Measurements from ENCODE around the gene PTH2.

The PTH2 gene

DNA sequence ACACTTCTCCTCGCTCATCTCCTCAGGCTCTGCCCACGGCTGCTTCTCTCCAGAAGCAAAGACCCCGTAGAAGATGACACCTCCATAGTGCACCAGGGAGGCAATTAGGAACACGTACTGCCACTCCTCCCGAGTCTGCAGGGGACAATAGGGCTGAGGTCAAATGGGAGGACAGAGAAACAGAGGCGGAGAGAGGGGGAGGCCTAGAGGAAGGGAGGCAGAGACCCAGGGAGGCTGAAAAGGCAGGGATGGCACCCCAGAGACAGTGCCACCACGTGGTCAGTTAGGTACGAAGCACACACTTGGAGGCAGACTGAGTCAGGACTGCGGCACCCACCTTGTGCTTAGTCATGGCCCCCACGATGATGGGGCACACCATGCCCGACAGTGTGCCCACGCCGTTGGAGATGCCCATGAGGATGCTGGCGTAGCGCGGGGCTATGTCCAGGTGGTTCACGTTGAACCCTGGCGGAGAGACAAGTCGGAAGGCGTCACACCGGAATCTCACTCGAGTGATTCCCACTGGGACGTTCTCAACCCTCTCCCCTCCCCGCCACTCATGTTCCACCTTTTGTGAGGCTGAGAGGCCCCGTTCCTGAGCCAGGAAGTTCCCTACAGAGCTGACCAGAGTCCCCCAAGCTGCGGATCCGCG is 7.6 kb upstream of the PTH2 start:
- no peak for DNase-seq (ENCODE audit: low read depth)

DNA sequence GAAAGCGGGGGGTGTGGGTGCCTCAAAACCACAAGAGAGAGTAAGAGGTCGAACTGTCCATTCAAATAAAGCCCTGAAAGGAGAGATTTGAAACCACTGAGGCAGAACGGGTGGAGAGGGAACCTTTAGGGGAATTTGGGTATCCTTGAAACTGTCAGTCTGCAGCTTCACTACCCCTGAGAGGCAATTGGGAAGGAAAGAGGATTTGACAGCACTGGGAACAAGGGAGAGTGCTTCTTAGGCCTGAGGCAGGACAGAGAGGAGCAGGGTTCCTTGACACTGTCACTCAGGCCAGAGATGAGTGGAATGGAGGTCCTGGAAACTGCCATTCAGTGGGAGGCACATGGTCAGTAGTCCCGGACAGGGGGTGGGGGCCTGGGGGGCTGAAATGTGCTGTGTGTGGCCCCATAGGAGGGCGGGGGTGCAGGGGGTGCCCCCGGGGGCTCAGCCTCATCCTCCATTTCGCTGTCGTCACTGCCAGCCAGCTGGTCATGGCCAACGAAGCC is 7.0 kb upstream of the PTH2 start:
- DNase-seq (ENCODE audit: low read depth): no peak

DNA sequence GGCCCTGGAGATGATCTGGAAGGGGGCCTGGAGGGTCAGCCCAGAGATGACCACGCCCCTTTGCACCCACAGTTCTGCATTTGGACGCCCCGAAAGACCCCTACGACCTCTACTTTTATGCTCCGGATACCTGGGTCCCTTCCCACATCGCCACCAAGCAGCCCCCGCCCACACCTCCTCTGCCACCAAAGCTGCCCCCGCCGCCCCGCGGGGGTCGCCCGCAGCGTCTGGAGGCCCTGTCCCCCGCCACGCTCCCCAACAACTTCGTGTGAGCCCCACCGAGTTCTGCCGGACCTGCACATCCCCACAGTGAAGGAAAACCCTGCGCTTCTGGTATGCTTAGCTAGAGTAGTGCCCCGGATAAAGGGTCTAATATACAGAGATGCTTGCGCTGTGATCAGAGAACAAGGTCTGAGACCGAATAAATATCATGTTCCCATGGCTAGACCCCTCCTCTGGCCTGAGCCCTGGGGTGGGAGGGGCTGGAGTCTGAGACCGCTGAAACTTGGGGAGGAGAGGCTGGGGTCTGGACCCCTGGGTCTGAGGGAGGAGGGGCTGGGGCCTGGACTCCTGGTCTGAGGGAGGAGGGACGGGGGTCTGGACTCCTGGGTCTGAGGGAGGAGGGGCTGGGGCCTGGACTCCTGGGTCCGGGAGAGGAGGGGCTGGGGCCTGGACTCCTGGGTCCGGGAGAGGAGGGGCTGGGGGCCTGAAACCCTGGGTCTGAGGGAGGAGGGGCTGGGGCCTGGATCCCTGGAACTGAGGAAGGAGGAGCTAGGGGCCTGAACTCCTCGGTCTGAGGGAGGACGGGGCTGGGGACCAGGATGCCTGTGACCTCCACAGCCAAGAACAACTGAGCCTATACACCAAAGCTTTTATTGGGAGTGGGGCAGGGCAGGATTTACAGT is 5.6 kb upstream of the PTH2 start:
- DNase-seq (ENCODE audit: low read depth): no peak

DNA sequence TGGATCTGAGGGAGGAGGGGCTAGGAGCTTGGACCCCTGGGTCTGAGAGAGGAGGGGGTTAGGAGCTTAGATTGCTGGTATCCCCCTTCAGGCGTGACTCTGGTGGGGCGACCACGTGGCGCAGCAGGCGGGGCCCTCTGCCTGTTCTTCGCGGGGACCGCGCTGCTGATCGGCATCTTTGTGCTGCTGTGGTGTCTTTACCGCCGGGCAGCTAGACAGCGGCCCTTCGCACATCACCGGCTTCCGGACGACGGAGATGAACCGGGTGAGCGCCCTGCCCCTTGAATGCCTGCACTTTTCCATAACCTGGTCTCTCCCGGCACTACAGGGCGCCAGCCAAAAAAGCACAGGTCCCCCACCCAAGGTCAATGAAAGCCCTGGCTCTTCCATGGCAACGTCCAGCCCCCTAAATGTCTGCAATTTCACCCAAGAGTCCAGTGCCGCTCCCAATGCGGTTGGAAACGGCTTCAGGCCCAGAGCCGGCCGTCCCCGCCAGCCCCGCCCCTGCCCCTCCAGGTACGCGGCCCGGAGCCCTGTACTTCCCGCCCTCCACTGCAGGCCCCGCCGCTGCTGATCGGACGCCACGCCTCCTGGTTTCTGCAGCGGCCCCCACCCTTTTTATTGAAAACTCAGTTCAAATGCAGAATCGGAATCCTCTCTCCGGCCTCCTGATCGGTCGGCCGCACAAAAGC is 4.8 kb upstream of the PTH2 start:
- DNase-seq (ENCODE audit: low read depth): no peak

DNA sequence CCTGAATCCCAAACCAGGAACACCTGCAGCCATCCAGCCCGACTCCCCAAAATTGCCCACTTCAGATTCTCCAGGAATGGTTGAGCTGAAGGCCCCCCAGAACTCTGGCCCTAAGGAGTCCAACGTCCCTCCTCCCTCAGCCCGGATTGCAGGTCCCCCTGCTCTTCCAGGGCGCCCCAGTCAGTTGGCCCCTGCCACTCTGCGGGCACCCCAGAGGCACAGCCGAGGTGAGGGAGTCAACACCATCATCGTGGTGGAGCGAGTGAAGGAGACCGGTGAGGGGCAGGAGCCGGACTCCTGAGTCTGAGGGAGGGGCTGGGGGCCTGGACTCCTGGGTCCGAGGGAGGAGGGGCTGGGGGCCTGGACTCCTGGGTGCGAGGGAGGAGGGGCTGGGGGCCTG is 4.1 kb upstream of the PTH2 start:
- DNase-seq (ENCODE audit: low read depth): no peak

DNA sequence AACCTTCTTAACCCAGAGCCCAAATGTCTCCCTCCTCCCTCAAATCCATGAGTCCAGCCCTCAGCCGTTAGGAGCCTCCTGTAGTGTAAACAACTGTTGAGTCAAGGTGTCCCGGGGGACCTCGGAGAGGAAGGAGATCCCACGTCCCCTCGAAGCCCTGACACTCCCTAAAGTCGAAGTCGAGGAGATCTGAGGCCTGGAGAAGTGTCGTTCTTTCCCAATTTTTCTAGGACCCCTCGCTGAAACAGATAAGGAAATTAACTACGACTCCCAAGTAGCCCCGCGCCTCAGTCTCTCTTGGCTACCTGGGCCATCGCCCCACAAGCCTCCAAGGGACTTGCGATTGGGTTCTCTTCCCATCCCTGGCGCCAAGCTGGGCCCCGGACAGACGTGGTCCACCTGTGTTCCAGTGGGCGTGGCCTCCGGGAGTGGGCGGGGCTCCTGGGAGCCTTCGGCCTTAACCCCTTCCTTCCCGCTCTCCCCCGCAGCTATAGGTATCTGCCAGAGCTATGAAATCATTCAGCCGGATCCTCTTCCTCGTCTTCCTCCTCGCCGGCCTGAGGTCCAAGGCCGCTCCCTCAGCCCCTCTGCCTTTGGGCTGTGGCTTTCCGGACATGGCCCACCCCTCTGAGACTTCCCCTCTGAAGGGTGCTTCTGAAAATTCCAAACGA is 2.8 kb upstream of the PTH2 start:
- no peak for DNase-seq (ENCODE audit: low read depth)

DNA sequence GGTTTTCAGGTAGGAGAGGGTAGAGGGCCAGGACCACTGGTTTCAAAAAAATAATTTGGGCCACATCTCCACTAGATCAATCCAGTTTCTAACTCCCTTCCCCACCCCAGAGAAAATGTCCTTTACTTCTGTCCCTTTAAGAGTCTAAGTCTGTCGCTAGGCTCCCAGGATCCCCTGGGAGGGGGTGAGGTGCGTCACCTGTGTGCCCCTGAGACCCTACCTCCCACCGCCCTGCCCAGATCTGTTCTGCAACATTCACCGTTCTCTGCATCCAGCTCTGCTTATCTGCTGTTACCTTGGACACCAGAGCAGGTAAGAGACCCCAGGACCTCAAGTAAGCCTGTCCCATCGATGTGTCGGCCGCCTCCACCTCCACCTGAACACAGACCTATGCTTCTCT is 1.9 kb upstream of the PTH2 start, which contains the start of gene GFY:
GFY (plus strand) TSS at position 211 of the 400 bp plus-strand sequence. CDS start 1,043 bp downstream, outside the sequence.
- DNase-seq (ENCODE audit: low read depth): no peak

DNA sequence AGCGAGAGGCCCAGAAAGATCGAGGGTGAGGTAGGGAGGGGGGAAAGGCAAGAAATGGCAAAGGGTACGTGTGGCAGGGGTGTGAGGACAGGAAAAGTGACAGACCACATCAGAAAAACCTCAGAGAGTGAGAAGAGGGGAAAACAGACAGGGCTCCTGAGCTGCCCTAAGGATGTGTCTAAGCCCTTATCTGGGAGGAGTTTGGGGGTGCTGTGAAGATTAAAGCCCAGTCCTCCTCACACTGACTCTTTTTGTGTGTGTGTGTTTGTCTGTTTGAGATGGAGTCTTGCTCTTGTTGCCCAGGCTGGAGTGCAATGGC is 703 bp upstream of the PTH2 start:
- DNase-seq (ENCODE audit: low read depth): no peak

DNA sequence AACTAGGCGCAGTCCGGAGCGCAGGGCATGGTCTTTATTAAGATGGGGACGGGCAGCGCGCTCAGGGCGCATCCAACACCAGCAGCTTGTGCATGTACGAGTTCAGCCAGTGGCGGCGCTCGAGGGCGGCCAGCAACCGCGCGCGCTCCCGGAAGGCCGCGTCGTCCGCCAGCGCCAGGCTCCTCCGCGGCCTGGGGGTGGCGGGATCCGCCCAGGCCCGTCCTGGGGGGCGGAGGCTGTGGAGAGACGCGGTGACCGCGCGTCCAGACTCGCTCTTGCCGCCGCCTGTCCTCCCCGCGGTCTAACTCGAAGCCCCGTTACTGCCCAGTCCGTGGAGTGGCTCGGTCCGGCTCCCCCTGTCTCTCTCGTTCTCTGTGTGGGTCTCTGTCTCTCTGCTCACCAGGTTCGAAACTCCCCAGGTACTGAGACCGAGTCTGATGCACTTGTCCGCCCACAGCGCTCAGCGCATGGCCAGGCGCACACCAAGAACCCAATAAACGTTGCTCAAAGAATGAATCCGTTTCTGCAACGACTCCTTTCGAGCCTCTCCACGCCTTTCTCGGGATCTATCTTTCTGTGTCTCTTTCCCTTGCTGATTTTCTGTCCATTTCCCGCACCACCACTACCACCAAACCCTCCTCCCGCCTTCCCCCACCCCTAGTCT is 702 bp downstream of the PTH2 start:
- DNase-seq (ENCODE audit: low read depth): no peak

DNA sequence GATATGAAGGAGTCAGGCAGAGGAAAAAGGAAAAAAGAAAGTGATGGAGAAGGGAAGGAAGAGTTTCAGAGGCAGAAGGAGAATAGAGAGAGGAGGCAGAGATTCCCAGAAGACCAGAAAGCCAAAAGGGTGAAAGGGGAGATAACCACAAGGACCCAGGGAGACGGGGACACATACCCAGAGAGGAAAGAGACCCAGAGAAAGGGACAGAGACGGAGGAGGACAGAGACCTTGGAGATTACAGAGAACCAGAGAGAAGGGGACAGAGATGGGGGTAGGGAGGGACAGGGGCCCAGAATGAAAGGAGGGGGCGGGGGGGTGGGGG is 1.4 kb downstream of the PTH2 start:
- no peak for DNase-seq (ENCODE audit: low read depth)

DNA sequence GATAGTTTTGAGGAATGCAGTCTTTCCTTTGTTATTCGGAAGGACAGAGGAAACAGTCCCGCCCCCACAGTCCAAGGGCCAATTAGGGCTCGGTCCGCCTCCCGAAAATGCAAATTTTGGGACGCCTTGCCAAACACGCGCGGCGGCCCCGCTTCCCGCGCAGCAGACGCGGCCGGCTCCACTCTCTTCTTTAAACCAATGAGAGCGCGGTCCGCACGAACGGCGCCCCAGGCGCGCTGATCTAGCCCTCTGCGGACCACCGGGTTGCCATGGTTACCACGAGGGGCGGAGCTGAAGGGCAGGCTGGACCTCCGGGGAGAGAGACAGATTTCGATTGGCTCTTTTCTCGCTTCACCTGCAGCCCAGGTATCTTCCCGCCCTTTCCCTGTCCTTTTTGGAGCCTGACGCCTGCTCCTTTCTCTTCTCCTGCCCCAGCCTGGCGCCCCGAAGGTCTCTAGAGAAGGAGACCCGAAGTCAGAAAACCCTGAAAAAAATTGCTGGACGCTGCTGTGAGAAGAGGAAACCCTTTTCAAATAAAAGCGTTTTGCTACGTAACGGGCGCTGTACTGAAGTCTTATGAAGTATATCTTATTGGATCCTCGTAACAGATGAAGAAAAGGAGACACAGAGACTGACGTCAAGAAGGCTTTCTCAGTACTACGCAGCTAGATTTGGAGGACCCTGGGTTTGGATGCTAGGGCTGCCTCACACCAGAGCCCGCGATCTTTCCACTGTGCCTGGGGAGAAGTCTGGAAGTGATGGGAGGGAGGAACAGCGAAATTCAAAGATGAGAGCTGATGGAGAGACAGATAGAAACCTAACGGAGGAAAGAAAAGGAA is 2.0 kb downstream of the PTH2 start:
- no peak for DNase-seq (ENCODE audit: low read depth)

DNA sequence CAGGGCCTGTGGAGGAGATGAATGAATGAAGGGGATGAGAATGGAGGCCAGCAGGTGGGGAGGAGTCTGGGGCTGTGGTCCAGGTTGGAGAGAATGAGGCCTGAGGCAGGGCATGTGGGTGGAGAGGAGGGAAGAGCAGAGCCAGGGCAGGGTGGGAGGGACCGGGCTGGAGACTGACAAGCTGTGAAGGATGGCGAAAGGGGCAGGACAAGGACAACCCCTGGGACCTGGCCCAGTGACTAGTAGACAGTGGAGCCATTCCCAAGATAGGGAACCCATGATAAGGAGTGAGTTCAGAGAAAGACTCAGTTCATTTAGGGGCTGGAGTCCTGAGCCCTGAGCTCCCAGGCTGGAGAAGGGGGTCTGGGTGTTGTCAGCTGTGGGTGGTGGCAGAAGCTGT is 3.0 kb downstream of the PTH2 start:
- DNase-seq (ENCODE audit: low read depth): no peak

DNA sequence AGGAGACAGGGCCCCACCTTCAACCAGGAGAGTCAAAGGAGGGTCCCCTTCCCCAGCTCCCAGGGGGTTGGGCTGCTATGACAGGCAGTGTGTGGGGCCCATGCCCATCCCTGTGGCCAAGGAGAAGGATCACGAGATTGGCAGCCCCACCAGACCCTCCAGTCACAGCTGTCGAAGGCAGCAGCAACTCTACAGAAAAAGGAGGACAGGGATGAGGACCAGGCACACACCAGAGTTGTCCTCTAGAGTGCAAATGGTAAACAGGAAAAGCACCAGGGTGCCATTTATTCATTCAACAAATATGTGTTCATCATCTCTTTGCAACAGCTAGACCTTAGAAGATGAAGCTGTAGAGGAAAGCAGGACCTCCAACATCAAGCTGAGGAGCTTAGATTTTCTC is 4.1 kb downstream of the PTH2 start:
- DNase-seq (ENCODE audit: low read depth): no peak

DNA sequence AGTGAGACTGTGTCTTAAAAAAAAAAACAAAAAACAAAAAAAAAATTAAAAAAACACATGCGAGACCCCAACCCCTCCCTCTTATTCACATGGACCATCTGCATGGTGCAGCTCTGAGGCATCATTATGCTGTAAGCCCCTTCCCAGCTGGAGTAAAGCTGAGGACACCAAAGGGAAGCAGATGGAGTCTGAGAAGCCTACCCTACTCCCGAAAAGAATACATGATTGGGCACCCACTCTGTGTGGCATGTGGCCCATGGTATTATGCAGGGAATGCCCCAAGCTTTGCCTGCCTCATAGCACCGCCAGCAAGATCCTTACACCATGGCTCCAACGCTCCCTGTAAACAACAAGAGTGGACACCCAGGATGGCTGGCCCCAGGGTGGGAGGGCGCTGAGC is 4.7 kb downstream of the PTH2 start:
- DNase-seq (ENCODE audit: low read depth): no peak

DNA sequence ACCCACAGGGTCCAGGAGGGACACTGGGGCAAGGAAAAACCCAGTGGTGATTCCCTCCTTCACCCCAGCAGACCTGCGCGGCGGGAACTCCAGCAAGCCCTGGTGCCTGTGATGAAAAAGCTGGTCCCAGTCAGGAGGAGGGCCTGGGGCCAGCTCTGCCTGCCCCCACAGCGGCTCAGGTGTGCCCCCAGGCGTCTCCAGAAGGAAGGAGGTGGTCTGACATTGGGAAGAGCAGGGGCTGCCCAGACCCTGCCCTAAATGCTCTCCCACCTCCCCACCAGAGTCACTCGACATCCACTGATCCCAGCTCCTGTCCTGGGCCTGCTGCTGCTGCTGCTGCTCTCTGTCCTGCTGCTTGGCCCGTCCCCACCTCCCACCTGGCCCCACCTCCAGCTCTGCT is 6.2 kb downstream of the PTH2 start:
- no peak for DNase-seq (ENCODE audit: low read depth)

DNA sequence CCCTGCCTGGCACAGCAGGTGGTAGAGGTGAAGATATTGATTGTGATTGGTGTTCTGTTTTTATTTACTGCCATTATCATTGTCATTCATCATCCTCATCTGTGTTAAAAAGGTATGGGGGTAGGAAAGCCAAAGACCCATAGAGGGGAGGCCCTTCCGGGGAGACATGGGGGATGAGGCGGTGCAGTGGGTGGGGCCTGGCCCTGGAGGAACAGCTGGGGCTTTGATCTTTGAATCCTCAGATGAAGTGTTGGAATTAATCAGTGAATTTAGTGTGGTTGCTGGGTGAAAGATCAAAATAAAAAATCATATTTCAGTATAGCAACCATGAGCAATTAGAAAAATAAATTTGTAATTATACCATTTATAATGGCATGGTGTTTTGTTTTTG is 7.4 kb downstream of the PTH2 start:
- no peak for DNase-seq (ENCODE audit: low read depth)

DNA sequence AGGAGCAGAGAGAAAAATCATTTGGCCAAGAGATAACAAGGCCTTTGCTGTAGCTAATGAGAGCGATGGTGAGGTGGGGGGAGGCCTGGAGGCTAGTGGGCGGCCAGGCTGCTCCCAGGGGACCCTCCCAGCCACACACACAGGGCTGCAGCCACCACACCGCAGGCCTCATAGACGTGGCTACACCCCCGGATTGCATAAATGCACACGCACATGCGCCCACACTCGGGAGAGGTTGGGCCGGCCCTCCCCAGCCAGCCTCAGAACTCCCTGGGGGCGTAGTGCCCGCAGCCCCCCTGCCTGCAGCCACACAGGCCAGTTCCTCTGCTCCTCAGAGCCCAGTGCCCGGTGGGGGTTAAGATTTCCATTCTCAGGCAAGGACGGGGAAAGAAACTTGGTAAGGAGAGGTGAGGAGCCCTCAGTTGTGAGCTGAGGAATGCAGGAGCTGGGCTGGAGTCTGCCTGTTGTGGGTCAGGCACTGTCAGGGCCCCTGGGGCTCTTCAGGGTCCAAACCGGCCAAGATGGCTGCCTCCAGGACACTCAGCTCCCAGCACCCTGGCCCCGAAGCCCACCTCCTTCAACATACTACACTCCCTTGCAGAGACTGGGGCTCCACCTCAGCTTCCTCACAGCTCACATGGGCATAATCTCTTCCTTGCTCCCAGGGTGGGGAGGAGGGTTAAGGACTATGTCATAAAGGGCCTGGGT is 8.0 kb downstream of the PTH2 start:
- no peak for DNase-seq (ENCODE audit: low read depth)

DNA sequence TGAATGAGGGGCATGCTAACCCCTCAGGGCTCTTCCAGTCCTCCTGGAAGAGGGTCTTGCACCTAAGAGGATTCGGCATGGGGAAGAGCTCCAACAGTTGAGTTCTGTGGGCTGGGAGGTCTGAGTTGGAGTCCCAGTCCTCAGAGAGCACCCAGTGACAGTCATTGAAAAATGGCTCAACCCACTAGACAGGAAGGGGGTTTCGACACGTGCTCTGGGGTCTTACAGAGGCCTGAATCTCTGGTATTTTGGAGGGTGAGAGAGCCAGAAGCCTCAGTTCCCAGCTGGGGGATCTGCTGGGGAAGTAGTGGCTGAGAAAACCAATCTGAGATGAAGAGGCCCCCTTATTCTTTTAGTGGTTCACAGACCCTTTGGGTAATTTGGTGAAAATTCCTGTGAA is 9.0 kb downstream of the PTH2 start:
- DNase-seq (ENCODE audit: low read depth): no peak

DNA sequence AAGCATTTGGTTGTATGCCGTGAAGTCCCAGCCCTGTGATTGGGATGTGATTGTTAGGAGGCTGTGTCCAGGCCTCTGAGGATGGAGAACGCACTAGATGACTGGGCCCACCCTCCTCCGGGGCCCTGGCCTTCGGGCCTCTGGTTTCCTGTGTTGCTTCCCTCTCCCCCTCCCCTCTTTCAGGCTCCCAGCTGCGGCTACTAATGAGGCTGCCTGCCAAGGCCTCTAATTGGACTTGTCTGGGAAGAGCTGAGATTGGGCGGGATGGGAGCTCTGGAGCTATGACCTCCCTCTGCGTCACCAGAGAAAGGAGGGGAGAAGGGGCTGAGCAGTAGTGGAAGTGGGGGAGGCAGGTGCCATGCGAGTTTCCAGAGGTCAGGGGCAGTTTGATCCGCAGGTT is 9.9 kb downstream of the PTH2 start:
- DNase-seq (ENCODE audit: low read depth): no peak

DNA sequence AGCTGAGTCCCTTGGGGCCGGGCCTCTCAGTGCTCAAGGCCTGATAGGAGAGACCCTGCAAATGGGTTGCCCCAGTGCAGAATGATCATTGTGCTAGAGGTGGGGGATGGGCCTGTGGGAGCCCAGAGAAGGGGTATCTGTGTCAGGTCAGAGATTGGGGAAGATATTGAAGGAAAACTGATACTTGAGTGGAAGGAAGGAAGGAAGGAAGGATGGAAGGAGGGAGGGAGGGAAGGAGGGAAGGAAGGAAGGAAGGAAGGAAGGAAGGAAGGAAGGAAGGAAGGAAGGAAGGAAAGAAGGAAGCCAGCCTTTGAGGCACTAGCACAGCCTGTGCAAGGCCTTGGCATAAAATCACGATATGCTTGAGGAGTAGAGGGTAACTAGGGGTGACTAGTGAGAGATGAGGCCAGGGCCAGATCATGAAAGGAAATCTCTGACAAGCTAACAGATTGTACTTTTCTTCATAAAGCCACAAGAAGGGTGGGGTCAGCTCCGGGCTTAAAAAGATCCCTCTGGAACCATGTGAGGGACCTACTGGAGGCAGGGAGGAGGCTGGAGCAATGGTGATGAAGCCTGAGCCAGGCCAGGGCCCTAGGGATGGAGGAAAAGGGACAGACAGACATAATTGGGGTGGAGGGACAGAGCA is 11.4 kb downstream of the PTH2 start:
- no peak for DNase-seq (ENCODE audit: low read depth)
